Sigmoid colon (tissue), 3 donors: ENCODE results near the gene MXD4.

Experiments
- POLR2A ChIP-seq, 2 donors: fragments of 450-650 bp; IDR thresholded peaks; one replicate each; pipeline ENCODE4 v1.6.1; 2016; ENCODE audit warnings: antibody characterized with exemption in 2 of 2, mild to moderate bottlenecking in 2 of 2, moderate library complexity in 2 of 2
- TF ChIP-seq, protein P1 (sequence below), 4 experiments: fragments of 450-650 bp in 3 of 4; fragments of 200-600 bp in 1 of 4; IDR thresholded peaks; one replicate each; pipeline ENCODE4 v1.5.1; 2016 to 2019; ENCODE audit warnings: antibody characterized with exemption in 4 of 4, mild to moderate bottlenecking in 3 of 4, moderate library complexity in 2 of 4

DNA sequence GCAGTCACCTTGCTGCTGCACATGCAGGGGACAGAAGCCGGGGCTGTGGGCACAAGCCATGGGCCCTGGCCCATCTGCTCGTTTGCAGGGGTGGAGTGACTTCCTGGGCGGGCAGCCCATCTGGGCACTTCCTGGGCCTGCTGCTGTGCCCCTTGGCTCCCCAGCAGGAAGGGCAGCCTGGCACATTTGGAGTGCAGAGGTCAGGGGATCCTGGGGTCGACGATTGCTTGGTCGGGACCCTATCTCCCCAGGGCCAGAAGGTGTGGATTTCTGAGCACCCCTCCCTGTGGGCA is 10.9 kb upstream of the MXD4 start:
- TF ChIP-seq, protein P1, sequence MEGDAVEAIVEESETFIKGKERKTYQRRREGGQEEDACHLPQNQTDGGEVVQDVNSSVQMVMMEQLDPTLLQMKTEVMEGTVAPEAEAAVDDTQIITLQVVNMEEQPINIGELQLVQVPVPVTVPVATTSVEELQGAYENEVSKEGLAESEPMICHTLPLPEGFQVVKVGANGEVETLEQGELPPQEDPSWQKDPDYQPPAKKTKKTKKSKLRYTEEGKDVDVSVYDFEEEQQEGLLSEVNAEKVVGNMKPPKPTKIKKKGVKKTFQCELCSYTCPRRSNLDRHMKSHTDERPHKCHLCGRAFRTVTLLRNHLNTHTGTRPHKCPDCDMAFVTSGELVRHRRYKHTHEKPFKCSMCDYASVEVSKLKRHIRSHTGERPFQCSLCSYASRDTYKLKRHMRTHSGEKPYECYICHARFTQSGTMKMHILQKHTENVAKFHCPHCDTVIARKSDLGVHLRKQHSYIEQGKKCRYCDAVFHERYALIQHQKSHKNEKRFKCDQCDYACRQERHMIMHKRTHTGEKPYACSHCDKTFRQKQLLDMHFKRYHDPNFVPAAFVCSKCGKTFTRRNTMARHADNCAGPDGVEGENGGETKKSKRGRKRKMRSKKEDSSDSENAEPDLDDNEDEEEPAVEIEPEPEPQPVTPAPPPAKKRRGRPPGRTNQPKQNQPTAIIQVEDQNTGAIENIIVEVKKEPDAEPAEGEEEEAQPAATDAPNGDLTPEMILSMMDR (IDR thresholded peaks at IDR 0.05) = no peak
- no peak for TF ChIP-seq POLR2A (IDR thresholded peaks at IDR 0.05)
